Measurements from ENCODE around the gene ACTRT3.
"Not testable (repeated sequence)": the region's sequence is repeated elsewhere in the genome, so short reads cannot be mapped to it uniquely, and the experiment has no call there.

The ACTRT3 gene

DNA sequence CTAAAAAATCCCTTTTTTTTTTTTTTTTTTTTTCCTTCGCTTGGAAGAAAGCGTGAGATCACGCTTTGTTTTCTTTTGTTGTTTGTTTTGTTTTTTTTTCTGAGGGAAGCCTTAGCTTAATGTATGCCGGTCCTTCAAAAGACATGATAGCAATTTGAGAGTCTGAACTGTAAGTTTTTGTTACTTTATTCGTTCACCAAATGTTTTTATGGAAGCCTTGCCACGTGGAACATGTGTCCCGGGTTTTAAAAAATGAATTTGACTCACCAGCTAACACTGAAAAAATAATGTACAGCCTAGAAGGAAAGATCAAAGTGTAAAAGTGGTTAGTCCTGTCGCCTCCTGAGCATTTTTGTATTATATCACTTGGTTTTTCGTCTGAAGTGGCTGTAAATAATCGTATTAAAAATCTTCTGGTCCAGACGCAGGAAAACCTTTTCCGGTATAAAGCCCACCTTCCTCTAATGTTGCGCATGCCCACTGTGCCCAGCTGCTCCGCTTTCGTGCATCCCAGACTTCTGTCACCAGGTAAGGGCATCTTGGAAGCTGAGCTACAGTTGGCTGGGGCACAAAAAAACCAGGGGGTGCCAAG, 3.0 kb upstream of the ACTRT3 start:
- peak; percentile 92 to 96 for DNase-seq

DNA sequence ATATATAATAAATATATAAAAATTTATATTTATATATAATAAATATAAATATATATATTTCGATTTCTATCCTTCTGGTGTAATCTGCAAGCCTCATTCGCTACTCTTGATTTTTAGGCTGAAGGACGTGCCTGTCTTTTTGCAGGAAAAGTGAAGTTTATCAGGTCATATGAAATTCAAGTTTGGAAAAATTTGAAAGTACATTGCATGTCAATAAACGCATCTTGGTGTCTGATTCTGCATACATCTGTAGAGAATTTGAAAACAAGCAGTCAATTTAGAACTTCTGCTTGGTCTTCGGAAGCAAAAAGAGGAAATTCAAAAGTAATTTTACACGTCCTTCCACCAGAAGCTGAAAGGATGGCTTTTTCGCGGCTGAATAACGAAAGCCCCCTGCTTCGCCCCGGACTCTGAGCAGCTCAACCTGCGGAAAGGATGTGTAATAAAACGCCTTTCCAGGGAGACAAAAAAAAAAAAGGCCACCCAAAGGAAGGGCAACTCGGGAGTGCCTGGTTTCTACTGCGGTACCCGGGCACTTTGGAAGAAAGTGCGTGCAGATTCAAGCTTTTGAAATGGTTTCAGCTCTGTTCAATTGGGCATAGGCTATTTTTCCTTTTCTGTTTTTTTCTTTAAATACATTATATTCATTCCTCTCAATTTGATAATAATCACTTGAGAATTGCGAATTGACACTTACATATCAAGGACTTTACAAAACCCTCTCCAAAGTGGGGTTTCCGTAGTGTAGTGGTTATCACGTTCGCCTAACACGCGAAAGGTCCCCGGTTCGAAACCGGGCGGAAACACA, 2.3 kb upstream of the ACTRT3 start:
- DNase-seq: peak; percentile 91 to 94

DNA sequence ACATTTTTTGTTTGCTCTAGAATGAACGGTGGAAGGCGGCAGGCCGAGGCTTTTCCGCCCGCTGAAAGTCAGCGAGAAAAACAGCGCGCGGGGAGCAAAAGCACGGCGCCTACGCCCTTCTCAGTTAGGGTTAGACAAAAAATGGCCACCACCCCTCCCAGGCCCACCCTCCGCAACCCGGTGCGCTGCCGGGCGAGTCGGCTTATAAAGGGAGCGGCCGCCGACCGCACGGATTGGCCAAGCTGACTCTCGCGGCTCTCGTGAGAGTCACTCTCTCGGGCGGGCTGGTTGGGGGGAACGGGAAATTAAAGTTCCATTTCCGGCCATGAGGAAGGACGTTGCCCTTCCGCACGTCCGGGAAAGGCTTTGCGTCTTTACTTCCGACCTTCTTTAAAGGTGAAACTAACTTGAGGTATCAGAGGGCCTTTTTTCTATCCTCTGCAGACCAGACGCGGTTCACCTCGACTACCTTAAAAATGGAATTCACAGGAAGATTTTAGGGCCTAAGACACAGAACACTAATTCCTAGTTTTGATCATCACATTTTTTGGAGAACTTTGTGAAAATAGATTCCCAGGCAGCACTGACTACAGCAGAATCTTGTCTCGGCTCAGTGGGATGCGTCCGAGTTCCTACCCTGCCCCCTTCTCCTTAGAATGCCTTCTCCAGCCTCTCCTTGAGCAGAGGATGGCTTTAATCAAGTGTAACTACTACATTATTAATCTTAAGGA, 4.3 kb downstream of the ACTRT3 start, which contains the start of gene TERC:
TSS of gene TERC (minus strand) at position 179 of the 731 bp plus-strand sequence.
- DNase-seq: peak; percentile 96 to 97

DNA sequence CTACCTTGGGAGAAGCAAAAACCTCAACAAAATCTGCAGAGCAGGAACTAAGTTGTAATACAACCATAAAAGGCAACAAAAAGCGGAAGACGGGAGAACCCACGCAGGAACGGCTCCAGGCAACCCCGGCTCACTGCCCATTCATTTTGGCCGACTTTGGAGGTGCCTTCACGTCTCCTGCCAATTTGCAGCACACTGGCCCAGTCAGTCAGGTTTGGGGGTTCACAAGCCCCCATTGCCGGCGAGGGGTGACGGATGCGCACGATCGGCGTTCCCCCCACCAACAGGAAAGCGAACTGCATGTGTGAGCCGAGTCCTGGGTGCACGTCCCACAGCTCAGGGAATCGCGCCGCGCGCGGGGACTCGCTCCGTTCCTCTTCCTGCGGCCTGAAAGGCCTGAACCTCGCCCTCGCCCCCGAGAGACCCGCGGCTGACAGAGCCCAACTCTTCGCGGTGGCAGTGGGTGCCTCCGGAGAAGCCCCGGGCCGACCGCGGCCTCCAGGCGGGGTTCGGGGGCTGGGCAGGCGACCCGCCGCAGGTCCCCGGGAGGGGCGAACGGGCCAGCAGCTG, 5.0 kb downstream of the ACTRT3 start:
- peak; percentile 39 to 65 for DNase-seq

DNA sequence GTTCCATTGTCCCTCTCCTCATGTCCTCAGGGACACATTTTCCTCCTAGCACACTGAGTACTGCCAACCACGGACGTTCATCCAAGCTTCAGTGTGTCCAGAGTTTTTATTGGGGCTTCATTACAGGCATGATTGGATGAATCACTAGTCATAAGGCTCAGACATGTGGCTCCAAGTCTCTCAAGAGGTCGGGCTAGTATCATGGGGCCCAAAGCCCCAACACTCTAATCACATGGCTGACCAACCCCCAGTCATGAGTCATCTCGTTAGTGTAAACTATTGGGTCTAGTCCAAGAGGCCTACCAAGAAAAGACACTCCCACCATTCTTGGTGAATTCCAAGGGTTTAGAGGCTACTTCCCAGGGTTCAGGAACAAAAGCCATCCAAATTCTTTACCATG, 8.9 kb downstream of the ACTRT3 start:
- DNase-seq: no peak

DNA sequence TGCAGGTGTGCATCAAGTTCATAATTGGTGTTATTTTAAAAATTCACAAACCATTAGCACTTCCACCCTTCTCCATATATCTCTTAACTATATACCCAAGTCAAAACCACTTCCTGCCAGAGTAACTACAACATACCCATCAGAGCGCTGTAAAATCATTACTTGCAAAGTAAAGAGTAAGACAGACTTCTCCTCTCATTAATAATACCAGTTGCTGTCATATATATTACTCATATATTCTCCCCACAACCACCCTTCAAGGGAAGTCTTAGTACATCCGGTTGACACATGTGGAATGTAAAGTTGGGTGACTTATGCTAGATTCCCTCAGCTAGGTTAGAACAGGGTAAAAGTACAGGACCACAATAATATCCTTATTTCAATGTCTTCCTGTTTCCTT, 10.1 kb downstream of the ACTRT3 start:
- no peak for DNase-seq

DNA sequence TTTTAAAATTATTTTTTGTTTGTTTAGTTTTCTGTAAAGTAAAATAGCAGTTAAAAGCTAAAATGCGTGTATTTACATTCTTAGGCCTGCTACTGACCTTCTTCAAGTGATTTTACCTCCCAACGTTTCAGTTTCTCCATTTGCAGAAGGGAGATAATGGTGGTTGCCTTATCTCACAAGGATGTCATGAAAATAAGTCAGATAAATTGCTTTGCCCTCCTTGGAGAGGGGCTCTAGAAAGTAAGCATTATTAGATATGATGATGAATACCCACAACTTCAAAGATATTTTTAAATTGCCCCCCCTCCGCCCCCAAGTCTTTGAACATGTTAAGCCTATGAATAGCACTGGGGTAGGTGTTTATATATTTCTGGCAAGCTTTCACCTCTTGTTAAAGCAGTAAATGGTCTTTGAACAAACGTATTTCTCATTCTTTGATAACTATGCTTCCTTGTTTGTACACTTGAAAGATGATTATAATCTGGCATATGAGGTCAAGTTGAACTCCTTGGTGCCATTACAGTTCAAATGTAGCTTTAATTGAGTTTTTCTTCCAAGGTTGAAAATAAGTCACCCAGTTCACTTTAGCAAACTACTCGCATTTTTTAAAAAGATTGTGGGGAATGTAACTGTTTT, 10.9 kb downstream of the ACTRT3 start:
- no peak for DNase-seq

DNA sequence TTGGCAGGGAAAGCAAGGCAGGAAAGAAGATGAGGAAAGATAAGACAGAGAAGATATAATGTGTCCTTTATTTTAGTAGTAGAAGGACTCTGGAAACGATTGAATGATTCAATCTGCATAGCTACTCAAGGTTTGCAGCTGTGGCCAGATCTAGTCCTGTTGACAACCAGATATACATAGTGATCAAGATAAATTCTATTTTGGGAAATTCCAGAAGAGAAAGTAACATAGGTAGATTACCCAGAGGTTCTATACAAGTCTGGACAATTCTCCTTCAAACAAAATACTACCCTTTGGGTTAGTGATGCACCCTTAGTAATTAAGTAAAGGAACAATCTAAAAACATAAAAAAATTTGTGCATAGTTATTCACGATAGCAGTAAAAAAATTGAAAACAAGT, 13.9 kb downstream of the ACTRT3 start:
- DNase-seq: no peak

DNA sequence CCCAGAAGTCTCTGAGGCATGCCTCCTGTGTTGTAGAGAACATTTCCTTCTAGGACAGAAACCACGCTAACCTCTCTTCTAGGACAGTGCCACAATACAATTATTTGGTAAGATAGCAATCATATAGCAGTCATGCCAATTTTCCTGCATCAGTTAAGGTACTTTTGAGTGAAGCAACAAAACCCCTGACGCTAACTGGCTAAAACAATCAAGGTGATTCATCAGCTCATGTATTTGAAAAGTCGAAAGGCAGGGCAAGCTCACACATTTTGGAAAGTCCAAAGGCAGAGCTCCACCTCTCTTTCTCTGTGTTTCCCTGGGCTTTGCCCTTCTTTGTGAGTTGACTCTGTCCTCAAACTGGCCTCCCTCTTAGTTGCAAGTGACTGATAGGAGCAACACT, 14.7 kb downstream of the ACTRT3 start:
- DNase-seq: no peak

DNA sequence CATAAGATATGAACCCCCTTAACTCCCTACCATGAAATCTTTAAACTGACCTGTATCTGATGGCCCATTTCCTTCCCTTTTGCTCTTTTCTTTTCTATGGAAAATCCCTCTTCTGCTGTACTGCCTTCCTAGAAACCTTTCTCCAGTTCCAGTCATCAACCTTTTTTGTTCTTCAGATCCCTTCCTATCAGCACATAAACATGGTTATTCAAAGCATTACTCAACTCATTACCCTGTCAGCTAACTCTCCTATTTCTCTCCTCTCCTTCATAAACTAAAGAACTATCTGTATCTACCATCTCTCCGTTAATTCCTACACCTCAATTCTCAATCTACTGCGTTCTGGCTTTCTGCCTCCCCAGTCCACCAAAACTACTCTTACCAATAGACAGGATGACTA, 17.5 kb downstream of the ACTRT3 start:
- no peak for DNase-seq

DNA sequence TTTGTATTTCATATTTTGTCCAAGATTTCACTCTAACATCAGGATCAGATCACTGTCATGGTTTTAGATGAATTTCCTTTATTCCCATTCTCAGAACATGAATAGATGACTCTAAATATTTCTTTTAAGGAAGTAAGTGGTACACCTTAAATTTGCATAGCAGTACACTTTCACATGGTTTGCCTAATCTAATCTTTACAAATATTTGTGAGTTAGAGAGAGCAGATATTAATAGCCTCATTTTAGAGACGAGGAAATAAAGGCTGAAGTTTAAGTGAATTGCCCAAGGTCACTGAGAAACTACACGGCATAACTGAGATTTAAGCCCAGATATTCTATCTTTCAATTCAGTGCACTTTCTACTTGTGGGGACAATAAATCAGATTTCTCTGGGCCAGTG, 18.7 kb downstream of the ACTRT3 start:
- DNase-seq: no peak

DNA sequence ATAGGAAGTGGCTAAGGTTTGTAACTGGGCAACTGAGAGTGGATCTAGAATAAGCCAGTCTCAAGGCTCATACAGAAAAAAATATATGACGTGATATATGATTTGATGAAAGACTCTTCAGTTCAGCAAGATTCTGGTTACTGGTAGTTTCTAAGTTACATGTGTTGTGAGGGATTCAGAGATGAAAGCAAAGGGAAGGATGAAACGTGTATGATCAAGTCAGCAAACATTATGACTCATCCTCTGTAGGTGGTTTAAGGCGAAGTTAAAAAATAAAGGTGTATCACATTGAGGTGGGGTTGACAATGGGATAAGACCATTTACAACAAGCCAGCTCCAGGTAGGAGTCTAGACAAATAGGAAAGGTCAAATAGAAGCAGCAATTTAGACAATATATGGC, 20.7 kb downstream of the ACTRT3 start:
- DNase-seq: no peak

DNA sequence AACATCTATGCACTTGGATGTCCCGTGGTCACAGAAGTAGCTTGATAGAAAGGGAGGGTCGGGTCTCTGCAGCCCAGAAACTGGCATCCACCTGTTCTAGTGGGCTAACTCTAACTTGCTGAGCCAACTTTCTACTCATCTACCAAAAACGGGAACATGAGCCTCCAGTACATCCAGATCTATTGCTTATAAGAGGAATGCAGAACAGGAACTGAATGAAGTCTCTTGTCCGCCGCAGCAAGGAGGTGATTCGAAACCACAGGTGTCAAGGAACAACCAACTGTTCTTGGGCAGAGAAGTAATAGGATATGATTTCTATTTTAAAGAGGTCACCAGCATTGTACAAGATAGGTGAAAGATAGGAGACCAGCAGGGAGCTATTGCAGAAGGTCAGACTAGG, 22.4 kb downstream of the ACTRT3 start:
- no peak for DNase-seq

DNA sequence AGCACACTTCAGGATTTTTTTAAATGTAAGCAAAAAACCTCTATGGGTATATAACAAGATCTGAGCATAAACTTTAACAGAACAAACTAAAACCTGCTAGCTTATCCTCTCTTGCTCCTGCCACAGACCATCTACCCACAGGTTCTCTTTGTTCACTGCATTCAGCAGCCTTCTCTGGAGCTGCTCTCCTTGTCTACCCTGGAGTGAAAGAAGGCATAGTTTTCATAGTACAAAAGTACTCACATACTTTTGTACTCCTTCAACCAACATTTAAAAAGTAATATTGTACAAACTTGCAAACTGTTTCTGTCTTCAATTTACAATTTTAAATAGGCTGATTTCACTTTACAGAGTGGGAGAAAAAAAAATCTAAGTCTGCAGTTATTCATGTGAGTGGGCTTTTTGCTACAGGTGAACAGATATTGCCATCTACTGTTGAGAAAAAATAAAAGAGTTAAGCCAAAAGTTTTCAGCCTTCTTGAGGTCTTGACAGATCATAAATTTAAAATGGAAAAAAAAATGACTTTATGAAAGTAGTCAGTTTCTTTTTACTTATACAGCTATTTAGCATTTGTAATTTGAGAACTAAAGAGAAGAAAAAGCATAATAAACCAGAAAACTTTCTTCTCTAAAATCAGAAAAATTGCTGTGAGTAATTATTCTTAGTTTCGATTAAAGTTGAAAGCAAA, 24.9 kb downstream of the ACTRT3 start:
- peak in 1 of 2 experiments; percentile 25 for DNase-seq

DNA sequence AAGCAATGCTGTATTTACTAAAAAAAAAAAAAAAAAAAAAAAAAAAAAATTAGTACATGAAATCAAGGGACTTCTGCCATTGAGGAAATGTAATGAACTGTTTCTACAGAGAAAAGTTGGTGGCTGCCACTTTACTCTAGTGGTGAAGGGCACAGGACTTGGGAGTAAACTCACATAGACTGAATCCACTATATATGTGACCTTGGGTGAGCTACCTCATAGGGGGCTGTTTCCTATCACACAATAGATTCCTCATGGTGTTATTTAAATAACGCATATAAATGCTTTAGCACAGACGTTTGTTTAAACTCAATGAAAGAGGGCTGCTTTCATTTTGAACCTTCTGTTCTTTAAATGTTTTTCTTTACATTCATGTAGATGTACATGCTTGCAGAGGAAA, 30.3 kb downstream of the ACTRT3 start:
- no peak for DNase-seq

DNA sequence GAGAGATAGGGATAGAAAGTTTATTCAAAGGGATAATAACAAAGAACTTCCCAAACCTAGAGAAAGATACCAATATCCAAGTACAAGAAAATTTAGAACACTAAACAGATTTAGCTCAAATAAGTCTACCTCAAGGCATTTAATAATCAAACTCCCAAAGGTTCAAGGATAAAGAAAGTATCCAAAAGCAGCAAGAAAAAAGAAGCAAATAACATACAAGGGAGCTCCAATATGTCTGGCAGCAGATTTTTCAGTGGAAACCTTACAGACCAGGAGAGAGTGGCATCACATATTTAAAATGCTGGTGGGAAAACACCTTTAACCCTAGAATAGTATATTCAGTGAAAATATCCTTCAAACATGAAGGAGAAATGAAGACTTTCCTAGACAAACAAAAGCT, 37.5 kb downstream of the ACTRT3 start:
- not testable (repeated sequence) for DNase-seq

DNA sequence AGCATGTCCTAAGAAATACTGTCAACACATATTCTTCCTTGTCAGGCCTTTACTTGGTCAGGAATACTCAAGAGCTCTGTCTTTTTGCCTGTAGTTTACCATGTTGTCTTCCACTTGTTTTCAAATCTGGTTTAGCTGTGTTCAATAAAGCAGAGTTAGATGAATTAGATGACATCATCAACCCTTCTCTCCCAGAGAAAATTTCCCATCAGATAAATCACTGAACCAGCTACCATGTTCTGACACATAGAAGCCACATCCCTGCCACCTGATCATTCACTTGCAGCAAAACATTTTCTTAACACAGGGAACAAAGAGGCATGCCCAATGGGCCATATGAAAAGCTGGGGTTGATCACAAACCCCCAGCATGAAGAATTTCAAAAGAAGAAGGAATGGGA, 46.6 kb downstream of the ACTRT3 start:
- DNase-seq: no peak

DNA sequence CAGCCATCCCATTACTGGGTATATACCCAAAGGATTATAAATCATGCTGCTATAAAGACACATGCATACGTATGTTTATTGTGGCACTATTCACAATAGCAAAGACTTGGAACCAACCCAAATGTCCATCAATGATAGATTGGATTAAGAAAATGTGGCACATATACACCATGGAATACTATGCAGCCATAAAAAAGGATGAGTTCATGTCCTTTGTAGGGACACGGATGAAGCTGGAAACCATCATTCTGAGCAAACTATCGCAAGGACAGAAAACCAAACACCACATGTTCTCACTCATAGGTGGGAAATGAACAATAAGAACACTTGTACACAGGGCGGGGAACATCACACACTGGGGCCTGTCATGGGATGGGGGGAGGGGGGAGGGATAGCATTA, 50.9 kb downstream of the ACTRT3 start:
- not testable (repeated sequence) for DNase-seq
